H1 (cell line): ENCODE data around the gene ZNF407.

Experiments used
- CBX5 ChIP-seq: fragments of 300-800, 300-1000 bp; sonication (generic); IDR thresholded peaks from 2 replicates; pipeline ENCODE4 v1.7.1; 2016; ENCODE audit warnings: antibody characterized with exemption, low read length, low read depth
- CTCF ChIP-seq, 3 experiments: IDR thresholded peaks; 1 replicate in 2 of 3; 2 replicates in 1 of 3; pipeline versions ENCODE4 v1.5.1 to v1.6.1; 2011; ENCODE audit warnings: low read length in 3 of 3, mild to moderate bottlenecking in 3 of 3, inconsistent platforms in 2 of 3, low read depth in 1 of 3, moderate library complexity in 1 of 3; ENCODE audit not compliant: insufficient read depth in 1 of 3; ENCODE audit errors: control extremely low read depth in 1 of 3
- EZH2 ChIP-seq: fragments of 200-600 bp; sonication (generic); IDR thresholded peaks from 2 replicates; pipeline ENCODE4 v1.7.1; 2012; ENCODE audit warnings: low read depth, mild to moderate bottlenecking, moderate library complexity, low read length, inconsistent platforms; ENCODE audit not compliant: severe bottlenecking
- GABPA ChIP-seq: IDR thresholded peaks from 2 replicates; pipeline ENCODE4 v1.6.1; 2011; ENCODE audit warnings: mild to moderate bottlenecking, low read length, moderate library complexity, borderline replicate concordance; ENCODE audit not compliant: insufficient read depth
- KDM1A ChIP-seq: fragments of 200-600, 300-600 bp; sonication (generic); IDR thresholded peaks from 2 replicates; pipeline ENCODE4 v1.7.1; 2016; ENCODE audit warnings: mild to moderate bottlenecking, low read length, borderline replicate concordance
- KDM5A ChIP-seq: fragments of 200-600 bp; IDR thresholded peaks from 2 replicates; pipeline ENCODE4 v1.7.1; 2012; ENCODE audit warnings: mild to moderate bottlenecking, low read length, inconsistent platforms, mixed read lengths
- MAFK ChIP-seq: IDR thresholded peaks from 2 replicates; pipeline ENCODE4 v1.6.1; 2012; ENCODE audit warnings: low read depth, mild to moderate bottlenecking, improper control_type of control experiment, low read length
- POLR2A ChIP-seq, 2 experiments: IDR thresholded peaks; 1 replicate in 1 of 2; 2 replicates in 1 of 2; pipeline ENCODE4 v1.6.1; 2011; ENCODE audit warnings: low read depth in 2 of 2, low read length in 2 of 2, mild to moderate bottlenecking in 2 of 2; ENCODE audit errors: control extremely low read depth in 1 of 2
- TAF1 ChIP-seq: IDR thresholded peaks from 2 replicates; pipeline ENCODE4 v1.6.1; 2011; ENCODE audit warnings: mild to moderate bottlenecking, low read depth, low read length
- USF2 ChIP-seq: IDR thresholded peaks from 2 replicates; pipeline ENCODE4 v1.6.1; 2011; ENCODE audit warnings: low read length, improper control_type of control experiment
- YY1 ChIP-seq: IDR thresholded peaks from 2 replicates; pipeline ENCODE4 v1.6.1; 2011; ENCODE audit warnings: low read depth, mild to moderate bottlenecking, low read length

- TF ChIP-seq CTCF (IDR thresholded peaks at IDR 0.05; ENCODE audit: control extremely low read depth in 1 of 3, insufficient read depth in 1 of 3, low read depth in 1 of 3, low read length in 3 of 3) (no peak), MAFK (no peak), EZH2 (no peak), USF2 (no peak), KDM1A (no peak), CBX5 (no peak), YY1 (no peak), KDM5A (no peak), TAF1 (no peak), GABPA (no peak), POLR2A (IDR thresholded peaks at IDR 0.05; ENCODE audit: control extremely low read depth in 1 of 2, low read depth in 2 of 2, low read length in 2 of 2) (no peak)
These were observed 410.5 kb downstream of the ZNF407 start for GRCh38 chr18:75008186-75008585.
